Measurements from ENCODE around the gene PDPR. TPM values are rescaled to one million over a fixed set of nuclear protein-coding genes. Genes with fewer than 3 reads are reported as not detected.

The PDPR gene
- polyA plus RNA-seq, 1 donor (not counting 4 experiments of a cell fraction or from before 2014, with no cell fraction given) = 19.8 TPM

Small RNAs within 50 kb of the gene (small RNA-seq; reads per million reads assigned to genes)
- gene AC009060.2 (ENCODE audit: insufficient read length in 3 of 3, low read depth in 3 of 3, low replicate concordance in 1 of 3) = 0 reads per million in 3 experiments

Other genes starting within 250 kb of the PDPR start
- 0.08 to 0.63 TPM (median 0.14 TPM) in 3 replicates for gene CLEC18A, start 163.0 kb upstream of the PDPR start, polyA plus RNA-seq
- not detected in 3 replicates for gene CLEC18C, start 59.5 kb downstream of the PDPR start, polyA plus RNA-seq
- gene EXOSC6, start 137.6 kb downstream of the PDPR start, polyA plus RNA-seq = 5.9 to 9.6 TPM (median 7.5 TPM) in 3 replicates
- gene AARS1, start 175.2 kb downstream of the PDPR start, polyA plus RNA-seq = 78.3 to 99.2 TPM (median 83.7 TPM) in 3 replicates
- 17.5 to 38.9 TPM (median 24.6 TPM) in 3 replicates for gene DDX19B, start 184.9 kb downstream of the PDPR start, polyA plus RNA-seq
- 37.6 to 49.4 TPM (median 39.6 TPM) in 3 replicates for gene DDX19A, start 232.6 kb downstream of the PDPR start, polyA plus RNA-seq

Data from keratinocyte (primary cell).